Neural cell (in vitro differentiated cells): ENCODE data around the gene NHSL1. TPM values are rescaled to one million over a fixed set of nuclear protein-coding genes. Genes with fewer than 3 reads are reported as not detected.
"Not testable (repeated sequence)": the region's sequence is repeated elsewhere in the genome, so short reads cannot be mapped to it uniquely, and the experiment has no call there.

Experiments used
- H2AFZ ChIP-seq: fragments of 200-600, 300-800 bp; sonication (generic), shearing (Covaris generic); 2 replicates; pipeline ENCODE4 v1.6.0; 2014; ENCODE audit warnings: low read depth, mild to moderate bottlenecking, antibody characterized with exemption, low read length, moderate library complexity
- H3F3A ChIP-seq: fragments of 200-600 bp; shearing (Covaris generic); 2 replicates; pipeline ENCODE4 v1.6.1; 2016; ENCODE audit warnings: mild to moderate bottlenecking, moderate library complexity, mixed read lengths, antibody characterized with exemption, low read length; ENCODE audit not compliant: insufficient read depth, poor library complexity, severe bottlenecking
- H3K27ac ChIP-seq: fragments of 200-600, 300-800 bp; sonication (generic), shearing (Covaris generic); 2 replicates; pipeline ENCODE4 v1.5.1; 2014; ENCODE audit warnings: mild to moderate bottlenecking, low read length, moderate library complexity
- H3K27me3 ChIP-seq: fragments of 300-800, 200-600 bp; sonication (generic), shearing (Covaris generic); 2 replicates; pipeline ENCODE4 v1.6.0; 2014; ENCODE audit warnings: mild to moderate bottlenecking, low read depth, low read length, moderate library complexity; ENCODE audit not compliant: insufficient read depth
- H3K36me3 ChIP-seq: fragments of 300-800, 200-600 bp; sonication (generic), shearing (Covaris generic); 2 replicates; pipeline ENCODE4 v1.5.1; 2014; ENCODE audit warnings: mild to moderate bottlenecking, antibody characterized with exemption, low read length, moderate library complexity; ENCODE audit not compliant: insufficient read depth
- H3K4me2 ChIP-seq: fragments of 300-800, 200-600 bp; sonication (generic), shearing (Covaris generic); 2 replicates; pipeline ENCODE4 v1.6.0; 2014; ENCODE audit warnings: mild to moderate bottlenecking, low read length
- H3K4me3 ChIP-seq: fragments of 300-800, 200-600 bp; sonication (generic), shearing (Covaris generic); 2 replicates; pipeline ENCODE4 v1.5.1; 2014; ENCODE audit warnings: mild to moderate bottlenecking, low read length, moderate library complexity
- H3K79me2 ChIP-seq: fragments of 200-600 bp; shearing (Covaris generic); replicated peaks from 2 replicates; pipeline ENCODE4 v1.6.0; 2014; ENCODE audit warnings: mild to moderate bottlenecking, low read length, moderate library complexity; ENCODE audit not compliant: insufficient read depth
- H3K9ac ChIP-seq: fragments of 300-800, 200-600 bp; sonication (generic), shearing (Covaris generic); 2 replicates; pipeline ENCODE4 v1.6.1; 2016; ENCODE audit warnings: mild to moderate bottlenecking, low read length, mixed read lengths
- H3K9me2 ChIP-seq: fragments of 200-600 bp; shearing (Covaris generic); 2 replicates; pipeline ENCODE4 v1.6.1; 2016; ENCODE audit warnings: mild to moderate bottlenecking, low read length, mixed read lengths; ENCODE audit not compliant: insufficient read depth
- H3K9me3 ChIP-seq: fragments of 200-600, 300-800 bp; sonication (generic), shearing (Covaris generic); 2 replicates; pipeline ENCODE4 v1.6.1; 2016; ENCODE audit warnings: mild to moderate bottlenecking, mixed run types, low read length, moderate library complexity, mixed read lengths
- H4K20me1 ChIP-seq: fragments of 200-600 bp; shearing (Covaris generic); 2 replicates; pipeline ENCODE4 v1.6.1; 2016; ENCODE audit warnings: mild to moderate bottlenecking, mixed run types; ENCODE audit not compliant: insufficient read depth
- EZH2 ChIP-seq: fragments of 200-600, 300-800 bp; shearing (Covaris generic), sonication (generic); IDR thresholded peaks from 2 replicates; pipeline ENCODE4 v1.6.1; 2014; ENCODE audit warnings: antibody characterized with exemption, low read length, borderline replicate concordance, mild to moderate bottlenecking; ENCODE audit not compliant: insufficient read depth, poor library complexity, severe bottlenecking
- MXI1 ChIP-seq: fragments of 450-650 bp; conservative IDR thresholded peaks from 2 replicates; pipeline ENCODE4 v1.6.1; 2014; ENCODE audit warnings: antibody characterized with exemption, mild to moderate bottlenecking; ENCODE audit not compliant: poor library complexity, severe bottlenecking
- RAD21 ChIP-seq: fragments of 450-650 bp; conservative IDR thresholded peaks from 2 replicates; pipeline ENCODE4 v1.6.1; 2014; ENCODE audit warnings: antibody characterized with exemption, mild to moderate bottlenecking, moderate library complexity
- TAF1 ChIP-seq: IDR thresholded peaks from 2 replicates; pipeline ENCODE4 v1.6.1; 2012; ENCODE audit warnings: low read depth
- polyA plus RNA-seq: library from polyadenylated mRNA; depleted of rRNA; stranded (reverse); fragments of >200 nt; gene quantifications from 2 replicates; pipeline ENCODE4 v1.2.3, GENCODE V29; 2014
- TF ChIP-seq, protein P1 (sequence below): IDR thresholded peaks from 2 replicates; pipeline ENCODE4 v1.6.1; 2012; ENCODE audit warnings: borderline replicate concordance

The NHSL1 gene
- polyA plus RNA-seq, 1 donor from 2014 or later: 2.4 TPM

DNA sequence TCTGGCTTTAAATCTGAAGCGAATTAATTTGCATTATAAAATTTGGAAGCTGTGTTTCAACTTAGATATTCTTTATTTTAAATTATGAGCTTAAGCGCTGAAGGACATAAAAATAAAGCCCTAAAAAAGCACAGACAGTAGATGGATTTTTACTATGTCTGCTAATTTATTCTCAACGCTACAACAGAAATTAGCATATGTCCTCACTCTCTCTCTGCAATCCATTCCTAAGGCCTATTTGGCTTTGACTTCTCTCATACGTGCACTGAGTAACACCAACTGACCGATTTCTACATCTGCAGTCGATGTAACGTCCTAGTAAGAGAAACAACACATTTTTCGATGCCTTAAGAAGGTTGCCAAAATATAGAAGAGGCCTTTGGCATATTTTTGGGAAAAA, 71.6 kb downstream of the NHSL1 start:
- H3K27me3 ChIP-seq: no peaks in the 10 kb centered on the region
- no peaks in the 10 kb centered on the region for H3K79me2 ChIP-seq
- no peak overlapping the region for H3K9ac ChIP-seq
- H3K9me2 ChIP-seq: no peaks in the 10 kb centered on the region
- no peak overlapping the region for H3K4me2 ChIP-seq
- no peaks in the 10 kb centered on the region for H4K20me1 ChIP-seq
- TF ChIP-seq RAD21 (no peak), MXI1 (no peak)
- no peak overlapping the region for H2AFZ ChIP-seq
- no peaks in the 10 kb centered on the region for H3F3A ChIP-seq
- H3K9me3 ChIP-seq: no peaks in the 10 kb centered on the region
- H3K4me3 ChIP-seq: no peak overlapping the region
- no peaks in the 10 kb centered on the region for H3K36me3 ChIP-seq
- no peak overlapping the region for H3K27ac ChIP-seq

DNA sequence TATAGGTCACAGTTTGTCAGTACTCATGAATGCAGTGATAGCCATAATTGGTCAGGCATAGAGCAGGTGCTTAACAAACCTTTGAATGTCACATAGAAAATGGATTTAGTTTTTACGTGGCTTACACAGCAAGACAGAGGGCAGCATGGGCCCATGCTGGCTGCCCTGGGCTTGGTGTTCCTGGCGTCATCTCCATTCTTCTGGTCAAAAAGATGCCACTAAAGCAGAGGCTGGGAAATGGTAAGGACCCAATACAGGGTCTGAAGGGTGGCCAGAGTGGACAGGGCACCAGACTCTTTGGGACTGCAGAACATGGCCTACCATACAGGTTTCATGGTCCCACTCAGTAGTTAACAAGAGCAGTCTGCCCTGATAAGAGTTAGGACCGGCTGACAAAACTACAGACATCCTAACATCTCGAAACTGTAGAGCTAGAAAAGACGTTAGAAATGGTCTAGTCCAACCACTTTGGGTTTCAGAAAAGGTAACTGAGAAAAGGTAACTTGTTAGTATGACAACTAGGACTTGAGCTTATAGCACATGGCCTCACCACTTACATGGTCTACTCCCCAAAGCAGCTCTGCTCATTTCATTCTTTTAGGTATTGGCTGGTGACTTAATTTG, 72.7 kb downstream of the NHSL1 start:
- no peak for TF ChIP-seq EZH2
- no peak for TF ChIP-seq TAF1
- TF ChIP-seq, protein P1, sequence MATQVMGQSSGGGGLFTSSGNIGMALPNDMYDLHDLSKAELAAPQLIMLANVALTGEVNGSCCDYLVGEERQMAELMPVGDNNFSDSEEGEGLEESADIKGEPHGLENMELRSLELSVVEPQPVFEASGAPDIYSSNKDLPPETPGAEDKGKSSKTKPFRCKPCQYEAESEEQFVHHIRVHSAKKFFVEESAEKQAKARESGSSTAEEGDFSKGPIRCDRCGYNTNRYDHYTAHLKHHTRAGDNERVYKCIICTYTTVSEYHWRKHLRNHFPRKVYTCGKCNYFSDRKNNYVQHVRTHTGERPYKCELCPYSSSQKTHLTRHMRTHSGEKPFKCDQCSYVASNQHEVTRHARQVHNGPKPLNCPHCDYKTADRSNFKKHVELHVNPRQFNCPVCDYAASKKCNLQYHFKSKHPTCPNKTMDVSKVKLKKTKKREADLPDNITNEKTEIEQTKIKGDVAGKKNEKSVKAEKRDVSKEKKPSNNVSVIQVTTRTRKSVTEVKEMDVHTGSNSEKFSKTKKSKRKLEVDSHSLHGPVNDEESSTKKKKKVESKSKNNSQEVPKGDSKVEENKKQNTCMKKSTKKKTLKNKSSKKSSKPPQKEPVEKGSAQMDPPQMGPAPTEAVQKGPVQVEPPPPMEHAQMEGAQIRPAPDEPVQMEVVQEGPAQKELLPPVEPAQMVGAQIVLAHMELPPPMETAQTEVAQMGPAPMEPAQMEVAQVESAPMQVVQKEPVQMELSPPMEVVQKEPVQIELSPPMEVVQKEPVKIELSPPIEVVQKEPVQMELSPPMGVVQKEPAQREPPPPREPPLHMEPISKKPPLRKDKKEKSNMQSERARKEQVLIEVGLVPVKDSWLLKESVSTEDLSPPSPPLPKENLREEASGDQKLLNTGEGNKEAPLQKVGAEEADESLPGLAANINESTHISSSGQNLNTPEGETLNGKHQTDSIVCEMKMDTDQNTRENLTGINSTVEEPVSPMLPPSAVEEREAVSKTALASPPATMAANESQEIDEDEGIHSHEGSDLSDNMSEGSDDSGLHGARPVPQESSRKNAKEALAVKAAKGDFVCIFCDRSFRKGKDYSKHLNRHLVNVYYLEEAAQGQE: no peak
- no peak for TF ChIP-seq MXI1
- Histone ChIP-seq H3K9ac (no peak overlapping the region), H3K27me3 (no peaks in the 10 kb centered on the region), H3K27ac (no peak overlapping the region), H2AFZ (no peak overlapping the region), H3K36me3 (no peaks in the 10 kb centered on the region), H3F3A (no peaks in the 10 kb centered on the region), H3K4me3 (no peak overlapping the region), H3K9me2 (no peaks in the 10 kb centered on the region), H3K9me3 (no peaks in the 10 kb centered on the region), H4K20me1 (no peaks in the 10 kb centered on the region), H3K79me2 (no peaks in the 10 kb centered on the region), H3K4me2 (no peak overlapping the region)

DNA sequence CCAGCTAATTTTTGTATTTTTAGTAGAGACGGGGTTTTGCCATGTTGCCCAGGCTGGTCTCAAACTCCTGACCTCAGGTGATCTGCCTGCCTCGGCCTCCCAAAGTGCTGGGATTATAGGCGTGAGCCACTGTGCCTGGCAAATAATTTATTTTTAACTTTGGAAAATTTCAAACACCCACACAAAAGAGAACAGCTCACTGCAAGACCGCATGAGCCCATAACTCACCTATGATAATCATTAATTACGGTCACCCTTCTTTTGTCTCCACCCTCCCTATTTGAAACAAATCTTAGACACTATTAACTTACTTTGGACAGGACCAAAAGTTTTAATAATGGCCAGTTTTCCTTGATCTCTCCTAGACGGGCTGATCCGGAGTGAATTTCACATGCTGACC, 74.0 kb downstream of the NHSL1 start:
- H3K36me3 ChIP-seq, H3K79me2 ChIP-seq, H2AFZ ChIP-seq, H3K9ac ChIP-seq, H3K9me3 ChIP-seq, H3K4me2 ChIP-seq, H3K27ac ChIP-seq, H3F3A ChIP-seq, H3K4me3 ChIP-seq, H3K27me3 ChIP-seq, H3K9me2 ChIP-seq, H4K20me1 ChIP-seq: not testable (repeated sequence)
